ENCODE data around the gene MCM3AP.

The MCM3AP gene

GRCh38 chr21:46215436-46216131 is 69.8 kb downstream of the MCM3AP start:
- no peak for DNase-seq

- no peak for DNase-seq
These were observed 70.7 kb downstream of the MCM3AP start for GRCh38 chr21:46214478-46215340.

GRCh38 chr21:46213620-46214286 is 71.7 kb downstream of the MCM3AP start:
- DNase-seq = no peak

GRCh38 chr21:46212721-46213484 is 72.5 kb downstream of the MCM3AP start:
- no peak for DNase-seq

- DNase-seq = no peak
These were observed 73.4 kb downstream of the MCM3AP start for GRCh38 chr21:46211786-46212720.

- no peak for DNase-seq
These were observed 74.0 kb downstream of the MCM3AP start for GRCh38 chr21:46211376-46211775.

- no peak for DNase-seq
These were observed 74.9 kb downstream of the MCM3AP start for GRCh38 chr21:46210378-46211136.

GRCh38 chr21:46208761-46209721 is 76.4 kb downstream of the MCM3AP start:
- DNase-seq = no peak

- no peak for DNase-seq
These were observed 77.4 kb downstream of the MCM3AP start for GRCh38 chr21:46207920-46208591.

GRCh38 chr21:46207006-46207919 is 78.1 kb downstream of the MCM3AP start:
- DNase-seq = no peak

- DNase-seq = no peak
These were observed 79.0 kb downstream of the MCM3AP start for GRCh38 chr21:46206163-46207005.

- no peak for DNase-seq
These were observed 79.6 kb downstream of the MCM3AP start for GRCh38 chr21:46205766-46206162.

GRCh38 chr21:46205166-46205565 is 80.2 kb downstream of the MCM3AP start:
- DNase-seq = no peak

GRCh38 chr21:46203203-46203600 is 82.2 kb downstream of the MCM3AP start:
- no peak for DNase-seq

- DNase-seq = no peak
These were observed 82.7 kb downstream of the MCM3AP start for GRCh38 chr21:46202592-46203202.

All from GOT3 (cell line).